D721Med (cell line): ENCODE data around the gene CFDP1.
A peak's percentile ranks its signal among the peaks of the same experiment; 100 is the strongest.

Source experiments
- DNase-seq: peaks from one replicate; pipeline ENCODE4 v3.0.0; 2011; ENCODE audit warnings: low spot score; ENCODE audit not compliant: insufficient read length
- FAIRE-seq: peaks from 2 replicates; lab custom pipeline; 2011; peaks lifted over from hg19 to GRCh38; lab: Jason Lieb, UNC
- CTCF ChIP-seq: IDR thresholded peaks from 2 replicates; pipeline ENCODE4 v1.5.1; 2012; ENCODE audit warnings: mild to moderate bottlenecking, control low read depth; ENCODE audit not compliant: insufficient read depth; ENCODE audit errors: missing control alignments

The CFDP1 gene

GRCh38 chr16:75257886-75258806 lies 175.2 kb downstream of the CFDP1 start:
- FAIRE-seq (no peak), DNase-seq (no peak)
- no peak for TF ChIP-seq CTCF

DNA sequence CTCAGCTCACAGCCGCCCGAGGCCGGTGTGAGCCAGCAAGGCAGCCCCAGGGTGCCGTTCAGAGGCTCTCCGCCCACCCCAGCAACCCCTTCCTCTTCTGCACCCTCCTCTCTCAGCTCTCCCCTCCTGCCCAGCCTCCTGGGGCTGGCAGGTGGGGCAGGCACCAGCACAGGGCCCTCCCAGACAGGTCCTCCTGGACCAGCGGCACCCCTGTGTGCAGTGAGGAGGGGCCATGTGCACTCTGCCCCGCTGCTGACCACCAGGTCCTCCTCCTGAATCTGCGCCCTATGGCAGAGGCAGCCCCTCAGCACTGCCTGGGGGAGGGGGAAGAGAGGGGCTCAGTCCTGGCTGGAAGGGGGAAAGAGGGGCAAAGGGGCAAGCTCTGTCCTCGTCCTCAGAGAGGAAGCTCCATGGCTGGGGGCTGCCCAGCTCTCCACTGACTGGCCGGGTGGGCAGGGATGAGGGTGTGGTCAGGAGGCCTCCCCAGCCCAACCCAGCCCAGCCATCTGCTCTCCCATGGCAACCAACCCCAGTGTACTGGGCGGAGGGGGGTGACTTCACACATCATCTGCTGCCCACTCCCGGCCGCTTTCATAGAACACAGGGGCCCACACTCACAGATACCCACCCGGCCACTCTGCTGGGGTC lies 176.5 kb downstream of the CFDP1 start:
- FAIRE-seq (no peak), DNase-seq (peak; percentile 79)
- no peak for TF ChIP-seq CTCF

DNA sequence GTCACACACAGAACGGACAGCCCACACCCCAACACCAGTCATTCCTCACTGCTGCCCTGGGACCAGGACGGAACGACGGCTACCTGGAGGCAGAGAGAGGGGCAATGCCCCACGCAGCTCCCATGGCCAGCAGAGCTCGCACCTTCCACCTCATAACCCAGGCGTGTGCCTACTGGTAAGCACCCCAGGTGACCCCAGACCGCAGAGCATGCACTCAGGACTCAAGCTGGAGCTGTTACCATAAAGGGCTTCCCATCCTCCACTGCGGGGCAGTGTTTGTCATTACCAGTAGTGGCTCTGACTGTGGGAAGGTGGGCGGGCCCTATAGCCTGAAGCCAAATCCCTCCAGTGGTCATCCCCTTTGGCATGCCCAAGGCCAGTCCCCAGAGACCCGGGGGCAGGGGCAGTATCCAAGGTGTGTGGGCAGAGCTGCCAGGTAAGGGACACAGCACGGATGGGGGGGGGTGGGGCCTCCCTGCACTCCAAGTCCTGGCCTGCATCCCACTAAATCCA lies 177.2 kb downstream of the CFDP1 start:
- DNase-seq (no peak), FAIRE-seq (no peak)
- TF ChIP-seq CTCF, result no peak

DNA sequence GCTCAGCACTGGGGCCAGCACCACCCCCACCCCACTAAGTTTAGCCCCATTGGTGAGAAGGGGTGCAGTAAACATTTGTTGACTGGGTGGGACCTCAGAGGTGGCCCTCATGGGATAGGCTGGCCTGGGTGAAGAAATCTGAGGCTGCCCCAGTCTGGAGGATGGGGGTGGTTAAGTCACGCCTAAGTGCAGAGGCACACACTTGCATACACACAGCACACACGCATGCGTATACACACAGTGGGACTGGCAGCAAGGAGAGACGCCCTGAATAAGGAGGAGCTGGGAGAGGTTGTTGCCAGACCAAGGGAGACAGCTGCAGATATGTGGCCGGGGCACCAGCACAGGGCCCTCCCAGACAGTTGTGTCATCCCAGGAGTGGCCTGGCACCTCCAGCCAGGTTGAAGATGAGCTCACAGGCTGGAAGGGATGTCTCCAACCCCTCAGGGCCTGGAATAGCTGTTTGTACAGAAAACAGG lies 178.9 kb downstream of the CFDP1 start:
- no peak for TF ChIP-seq CTCF
- no peak for FAIRE-seq
- DNase-seq, result no peak

DNA sequence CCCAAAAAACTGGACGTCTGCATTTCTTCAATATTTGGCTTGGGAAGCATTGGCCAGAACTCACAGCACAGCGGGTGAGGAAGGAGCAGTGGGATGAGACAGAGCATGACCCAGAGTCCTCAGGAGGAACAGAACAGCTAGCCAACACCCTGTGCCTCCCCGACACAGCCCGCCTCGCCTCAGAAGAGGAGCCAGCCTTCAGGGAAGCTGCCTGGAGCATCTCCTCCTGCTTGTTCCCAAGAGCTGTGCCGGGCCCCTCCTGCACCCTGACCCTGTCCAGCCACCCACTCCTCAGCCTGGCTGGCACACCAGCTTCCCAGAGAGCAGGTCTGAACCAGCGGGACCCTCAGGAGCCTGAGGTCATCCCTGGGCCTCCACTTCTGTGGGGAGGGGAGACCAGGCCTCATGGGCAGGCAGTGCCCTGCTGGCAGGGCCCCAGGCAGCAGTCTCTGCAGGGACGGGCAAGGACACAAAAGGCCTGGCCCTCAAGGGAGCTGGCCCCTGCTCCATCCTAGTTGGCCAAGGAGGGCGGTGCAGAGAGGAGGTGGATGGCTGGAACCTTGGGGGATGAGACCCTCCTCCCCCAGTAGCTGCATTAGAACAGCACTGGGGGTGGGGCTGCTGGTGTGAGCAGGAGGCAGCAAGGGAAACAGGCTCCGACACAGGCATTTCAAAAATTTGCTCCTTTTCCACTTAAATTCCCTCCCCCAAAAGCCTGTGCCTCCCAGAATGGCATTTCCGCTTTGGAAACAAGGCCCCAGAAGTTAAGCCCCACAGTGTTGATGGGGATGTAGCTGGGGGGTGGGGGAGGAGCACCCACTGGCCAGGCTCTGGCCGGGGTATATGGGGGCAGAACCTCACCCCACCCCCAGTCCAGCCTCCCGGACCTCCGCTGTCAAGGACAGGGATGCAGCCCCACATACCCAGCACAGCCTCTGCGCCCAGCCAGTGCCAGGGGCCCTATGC lies 180.1 kb downstream of the CFDP1 start:
- TF ChIP-seq CTCF, result no peak
- FAIRE-seq, result no peak
- no peak for DNase-seq

GRCh38 chr16:75252049-75252864 lies 181.0 kb downstream of the CFDP1 start:
- no peak for DNase-seq
- no peak for TF ChIP-seq CTCF
- FAIRE-seq, result no peak
